Stromal cell of bone marrow (primary cell): ENCODE measurements around the gene SYNE3.

ENCODE experiments used
- DNase-seq: peaks from one replicate; pipeline ENCODE4 v3.0.0-alpha.2; 2012; ENCODE audit warnings: low read depth

The SYNE3 gene

GRCh38 chr14:95516554-95517181 is at the start of gene SYNE3:
Gene SYNE3, minus strand, starts transcription at chr14:95516650. Its CDS starts 40,829 bp downstream, at chr14:95475821.
- no peak for DNase-seq

GRCh38 chr14:95564060-95564459 is 47.6 kb upstream of the SYNE3 start:
- peak; percentile 29 for DNase-seq

GRCh38 chr14:95562892-95563685 is 46.6 kb upstream of the SYNE3 start:
- DNase-seq = peak; percentile 14

GRCh38 chr14:95561001-95561412 is 44.6 kb upstream of the SYNE3 start:
- DNase-seq = peak; percentile 41

GRCh38 chr14:95559203-95559602 is 42.8 kb upstream of the SYNE3 start:
- no peak for DNase-seq

- no peak for DNase-seq
Observed at GRCh38 chr14:95557832-95558231, 41.4 kb upstream of the SYNE3 start.

- DNase-seq = no peak
Observed at GRCh38 chr14:95557291-95557690, 40.8 kb upstream of the SYNE3 start.

GRCh38 chr14:95555053-95555452 is 38.6 kb upstream of the SYNE3 start:
- no peak for DNase-seq

- DNase-seq = no peak
Observed at GRCh38 chr14:95553141-95553540, 36.7 kb upstream of the SYNE3 start.

GRCh38 chr14:95551435-95551834 is 35.0 kb upstream of the SYNE3 start:
- no peak for DNase-seq

GRCh38 chr14:95549656-95550585 is 33.5 kb upstream of the SYNE3 start:
- DNase-seq = no peak

- DNase-seq = no peak
Observed at GRCh38 chr14:95548328-95548929, 32.0 kb upstream of the SYNE3 start.

- no peak for DNase-seq
Observed at GRCh38 chr14:95547626-95548327, 31.3 kb upstream of the SYNE3 start.

- no peak for DNase-seq
Observed at GRCh38 chr14:95547272-95547625, 30.8 kb upstream of the SYNE3 start.

GRCh38 chr14:95545515-95546168 is 29.2 kb upstream of the SYNE3 start:
- peak; percentile 76 for DNase-seq

GRCh38 chr14:95544588-95544987 is 28.1 kb upstream of the SYNE3 start:
- DNase-seq = no peak

GRCh38 chr14:95543021-95543420 is 26.6 kb upstream of the SYNE3 start:
- DNase-seq = no peak

- no peak for DNase-seq
Observed at GRCh38 chr14:95541932-95542930, 25.8 kb upstream of the SYNE3 start.

GRCh38 chr14:95541346-95541745 is 24.9 kb upstream of the SYNE3 start:
- DNase-seq = no peak
